ENCODE data around the gene HABP2.

DNA sequence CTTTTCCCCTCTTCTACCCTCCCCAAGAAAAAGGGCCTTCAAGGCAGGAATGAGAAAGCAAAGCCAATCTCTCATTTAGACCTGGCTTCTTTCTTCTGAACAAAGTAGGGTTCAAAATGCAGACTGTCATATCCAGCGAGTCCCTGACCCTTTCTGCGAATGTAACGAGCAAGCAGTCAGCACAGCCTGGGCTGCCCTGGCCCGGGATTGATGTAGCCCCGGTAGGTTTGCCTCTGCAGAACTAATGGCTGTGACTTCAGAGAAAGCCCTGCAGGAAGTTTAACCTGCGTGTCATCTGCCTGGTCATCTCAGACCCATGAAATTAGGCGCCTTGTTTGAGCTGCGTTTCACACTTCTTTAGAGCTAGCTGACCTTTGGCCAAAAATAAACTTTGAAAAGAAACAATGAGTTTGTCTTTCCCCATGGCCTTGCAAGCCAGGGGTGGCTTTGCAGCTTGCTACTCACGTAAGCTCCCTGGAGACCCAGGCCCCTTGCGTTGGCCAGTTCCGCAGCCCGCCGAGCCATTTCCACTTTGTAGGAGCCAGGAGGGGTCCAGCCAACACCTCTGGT, 36.4 kb downstream of the HABP2 start:
- TF ChIP-seq, protein P1, sequence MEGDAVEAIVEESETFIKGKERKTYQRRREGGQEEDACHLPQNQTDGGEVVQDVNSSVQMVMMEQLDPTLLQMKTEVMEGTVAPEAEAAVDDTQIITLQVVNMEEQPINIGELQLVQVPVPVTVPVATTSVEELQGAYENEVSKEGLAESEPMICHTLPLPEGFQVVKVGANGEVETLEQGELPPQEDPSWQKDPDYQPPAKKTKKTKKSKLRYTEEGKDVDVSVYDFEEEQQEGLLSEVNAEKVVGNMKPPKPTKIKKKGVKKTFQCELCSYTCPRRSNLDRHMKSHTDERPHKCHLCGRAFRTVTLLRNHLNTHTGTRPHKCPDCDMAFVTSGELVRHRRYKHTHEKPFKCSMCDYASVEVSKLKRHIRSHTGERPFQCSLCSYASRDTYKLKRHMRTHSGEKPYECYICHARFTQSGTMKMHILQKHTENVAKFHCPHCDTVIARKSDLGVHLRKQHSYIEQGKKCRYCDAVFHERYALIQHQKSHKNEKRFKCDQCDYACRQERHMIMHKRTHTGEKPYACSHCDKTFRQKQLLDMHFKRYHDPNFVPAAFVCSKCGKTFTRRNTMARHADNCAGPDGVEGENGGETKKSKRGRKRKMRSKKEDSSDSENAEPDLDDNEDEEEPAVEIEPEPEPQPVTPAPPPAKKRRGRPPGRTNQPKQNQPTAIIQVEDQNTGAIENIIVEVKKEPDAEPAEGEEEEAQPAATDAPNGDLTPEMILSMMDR (conservative IDR thresholded peaks at IDR 0.05; ENCODE audit: low read depth, low read length): no peak
- no peak for TF ChIP-seq EZH2 (IDR thresholded peaks at IDR 0.05; ENCODE audit: low read length, unreplicated experiment)

Measured in PC-3 (cell line).